Activated T-helper 9 cell treated with anti-CD3 and anti-CD28 coated beads, Interleukin-2, amount 50 U/mL, for 16 hours (primary cell): ENCODE results near the gene TNIP3.
"Not testable (repeated sequence)": the region's sequence is repeated elsewhere in the genome, so short reads cannot be mapped to it uniquely, and the experiment has no call there.

Experiments used
- DNase-seq: peaks from one replicate; pipeline ENCODE4 v3.0.0-alpha.2; 2020; ENCODE audit warnings: low read depth

TNIP3 gene

DNA sequence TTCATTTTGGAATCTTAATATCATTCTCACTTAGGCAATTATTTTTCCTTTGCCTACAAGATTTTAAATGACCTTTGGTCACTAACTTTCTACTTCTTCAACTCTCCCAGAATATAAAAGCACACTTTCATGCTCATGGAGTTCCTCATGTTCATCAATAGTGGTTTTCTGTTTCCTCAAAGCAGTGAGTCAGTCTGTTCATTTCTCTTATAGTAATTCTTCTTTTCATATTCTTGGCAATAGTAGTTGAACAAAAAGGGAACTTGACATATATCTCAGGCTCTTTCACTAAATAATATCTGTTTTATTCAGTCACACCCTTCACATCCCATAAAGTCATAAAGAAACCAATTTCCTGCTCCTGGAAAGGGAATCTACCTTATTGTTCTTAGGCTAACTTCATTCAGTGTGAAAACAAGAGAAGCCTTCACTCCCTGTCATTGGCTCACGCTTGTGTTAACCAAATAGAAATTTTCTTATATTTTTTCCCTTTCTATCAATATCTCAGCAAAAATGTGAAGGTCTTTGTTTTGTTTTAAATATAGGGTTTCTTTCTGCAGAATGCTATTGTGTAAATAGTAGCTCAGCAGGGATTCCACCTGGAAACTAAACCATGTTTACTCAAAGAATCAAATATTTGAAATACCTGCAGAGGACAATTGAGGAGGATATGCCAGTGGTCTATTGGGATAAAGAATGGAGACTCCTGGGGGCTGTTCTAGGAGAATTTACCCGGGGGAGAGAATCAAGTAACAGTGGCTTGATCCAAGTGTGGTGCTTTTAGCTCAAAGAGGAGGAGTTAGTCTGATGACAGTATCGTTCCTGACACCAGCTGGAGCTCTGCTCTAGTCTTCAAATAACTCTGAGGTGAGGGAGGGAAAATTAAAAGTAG is 13.4 kb upstream of the TNIP3 start:
- DNase-seq: no peak

DNA sequence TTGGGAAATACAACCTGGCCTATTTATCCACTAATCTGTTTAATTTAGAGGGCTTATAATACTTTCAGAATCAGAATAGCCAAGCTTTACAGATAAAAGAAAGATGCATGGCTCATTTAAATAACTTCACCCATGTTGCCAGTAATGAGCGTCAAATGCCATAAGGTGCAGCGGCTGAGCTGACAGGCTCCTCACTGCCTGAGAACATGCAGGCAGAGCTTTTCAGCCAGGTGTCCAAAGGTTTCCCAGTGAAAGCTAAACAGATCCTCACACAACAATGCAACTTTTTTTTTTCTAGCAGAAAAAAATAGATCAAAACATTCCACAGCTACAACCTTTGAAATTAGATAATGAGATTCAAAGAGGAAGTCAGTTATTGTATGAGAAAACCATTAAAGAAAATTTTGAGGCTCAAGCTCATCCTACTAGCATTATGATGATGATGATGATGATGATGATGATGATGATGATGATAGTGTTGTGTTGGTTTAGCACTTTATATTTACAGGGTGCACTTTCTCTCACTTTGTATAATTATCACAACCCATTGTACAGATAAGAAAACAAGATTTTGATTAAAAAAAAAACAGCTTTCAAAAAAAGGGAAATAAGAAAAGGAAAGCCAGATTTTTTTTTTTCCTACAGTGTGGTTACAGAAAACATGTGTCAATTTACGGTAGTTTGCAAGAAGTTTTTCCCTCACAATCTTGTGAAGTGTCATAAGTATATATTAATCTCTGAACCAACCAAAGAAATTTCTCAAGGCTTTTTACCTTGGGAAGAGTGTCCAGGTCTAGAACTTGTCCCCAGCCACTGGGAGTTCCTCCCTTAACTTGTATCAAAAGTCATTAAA is 12.2 kb upstream of the TNIP3 start:
- DNase-seq: no peak

DNA sequence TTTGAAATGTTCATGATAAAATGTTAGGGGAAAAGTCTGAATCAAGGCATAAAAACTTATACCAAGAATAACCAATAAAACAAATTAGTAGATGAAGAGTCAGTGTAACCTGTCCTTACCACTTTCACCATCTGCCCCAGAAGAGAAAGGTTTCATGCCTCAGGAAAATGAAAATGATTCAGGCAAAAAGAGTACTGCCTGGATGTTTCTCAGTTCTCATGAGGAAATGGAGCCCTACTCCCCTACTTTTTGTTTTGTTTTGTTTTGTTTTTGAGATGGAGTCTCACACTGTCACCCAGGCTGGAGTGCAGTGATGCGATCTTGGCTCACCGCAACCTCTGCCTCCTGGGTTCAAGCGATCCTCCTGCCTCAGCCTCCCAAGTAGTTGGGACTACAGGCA is 7.4 kb upstream of the TNIP3 start:
- DNase-seq: not testable (repeated sequence)

DNA sequence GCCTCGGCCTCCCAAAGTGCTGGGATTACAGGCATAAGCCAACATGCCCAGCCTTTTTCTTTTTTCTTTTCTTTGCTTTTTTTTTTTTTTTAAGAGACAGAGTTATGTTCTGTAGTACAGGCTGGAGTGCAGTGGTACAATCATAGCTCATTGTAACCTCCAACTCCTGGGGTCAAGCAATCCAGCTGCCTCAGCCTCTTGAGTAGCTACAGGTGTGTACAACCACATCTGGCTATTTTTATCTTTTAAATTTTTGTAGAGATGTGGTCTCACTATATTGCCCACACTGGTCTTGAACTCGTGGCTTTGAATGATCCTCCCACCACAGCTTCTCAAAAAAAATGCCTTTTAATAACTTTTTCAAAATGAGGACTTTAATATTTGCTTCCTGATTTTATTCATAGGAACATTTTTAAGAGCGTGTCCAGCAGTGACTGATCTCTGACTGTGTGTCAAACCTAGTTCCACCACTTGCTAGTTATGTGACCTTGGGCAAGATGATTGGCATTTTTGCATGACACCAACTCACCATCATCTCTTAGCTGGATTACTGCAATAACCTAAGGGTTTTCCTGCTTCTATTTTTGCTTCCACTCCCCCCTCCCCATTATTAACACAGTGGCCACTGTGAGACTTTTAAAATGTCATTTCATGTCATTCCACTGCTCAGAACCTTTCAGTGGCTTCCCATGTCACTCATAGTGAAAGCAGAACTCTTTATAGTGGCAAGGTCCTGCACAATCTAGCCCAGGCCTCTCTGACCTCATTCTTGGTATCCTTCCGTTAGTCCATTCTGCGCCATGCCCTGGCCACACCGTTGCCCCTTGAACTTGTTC is 4.5 kb upstream of the TNIP3 start:
- no peak for DNase-seq

DNA sequence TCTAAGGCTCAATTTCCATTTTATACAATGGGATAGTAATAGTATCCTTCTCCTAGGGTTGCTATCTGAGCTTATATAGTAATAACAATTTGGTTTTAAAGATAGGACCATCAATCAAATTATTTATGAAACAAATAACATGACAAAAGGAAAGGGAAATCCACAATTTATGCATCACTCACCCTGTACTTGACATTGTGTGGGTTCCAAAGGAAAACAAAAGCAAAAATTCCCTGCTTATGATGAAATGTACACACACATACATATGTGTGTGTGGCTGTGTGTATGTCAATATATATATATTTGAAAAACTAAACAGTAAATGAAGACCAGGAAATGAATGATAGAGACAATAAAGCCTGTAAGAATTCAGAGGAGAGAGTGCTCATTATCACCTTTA is 2.9 kb upstream of the TNIP3 start:
- no peak for DNase-seq

DNA sequence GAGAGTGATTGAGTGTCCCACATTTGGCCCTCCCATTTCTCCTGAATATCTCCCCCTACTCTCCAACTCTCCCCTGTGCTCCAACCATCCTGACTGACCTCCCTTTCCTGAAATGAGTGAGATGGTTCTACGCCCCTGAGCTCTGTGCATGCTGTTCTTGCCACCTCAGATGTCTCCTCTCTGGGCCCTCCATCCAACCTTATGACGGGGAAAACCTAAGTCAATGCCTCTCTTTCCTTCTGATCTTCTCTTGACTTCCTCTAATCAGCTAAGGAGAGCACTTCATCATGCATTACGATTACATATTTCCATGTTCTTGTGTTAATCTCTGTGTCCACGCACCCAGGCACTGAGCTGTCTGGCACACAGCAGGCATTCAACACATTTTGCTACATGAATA is 1.1 kb upstream of the TNIP3 start:
- DNase-seq: no peak

DNA sequence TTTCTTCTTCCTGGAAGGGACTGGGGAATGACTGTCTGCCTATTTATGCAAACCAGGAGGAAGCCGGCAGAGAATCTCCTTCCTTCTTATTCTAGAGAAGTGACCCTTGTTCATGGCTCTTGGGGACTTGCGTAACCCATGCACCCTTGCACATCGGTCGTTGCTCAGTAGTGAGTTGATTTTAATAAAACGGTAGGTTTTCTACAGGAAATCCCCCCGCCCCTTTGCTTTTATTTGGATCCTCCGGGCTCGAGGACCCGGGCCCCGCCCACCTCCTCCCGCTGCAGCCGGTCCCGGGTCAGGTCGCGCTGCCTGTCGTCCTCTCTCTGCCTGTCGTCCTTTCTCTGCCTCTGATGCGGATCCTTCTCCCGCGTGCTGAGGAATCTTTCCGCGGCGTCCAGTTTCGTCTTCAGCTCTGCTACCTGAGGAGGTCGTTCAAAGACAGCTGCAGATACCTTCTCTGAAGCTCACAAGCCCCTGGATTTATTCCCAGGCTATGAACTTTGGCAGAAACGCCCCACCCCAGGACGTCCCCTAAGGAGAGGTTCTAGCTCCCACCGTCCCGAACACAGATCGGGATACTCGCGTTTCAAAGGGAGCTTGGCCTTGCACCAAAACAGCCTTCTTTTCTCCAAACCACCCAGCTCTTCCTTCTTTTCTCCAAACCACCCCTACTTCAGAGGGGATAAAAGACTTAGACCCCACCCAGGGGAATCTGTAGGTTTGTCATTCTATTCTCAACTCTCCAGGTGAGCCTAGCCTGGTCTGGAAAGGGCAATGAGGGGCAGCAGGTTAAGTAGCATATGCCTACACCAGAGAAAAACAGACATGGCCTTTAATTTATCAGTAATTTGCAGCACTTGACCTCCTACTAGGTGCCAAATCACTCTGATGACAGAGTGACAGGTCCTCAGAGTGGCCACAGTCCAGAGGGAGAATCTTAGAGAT is 7.0 kb downstream of the TNIP3 start:
- DNase-seq: no peak

DNA sequence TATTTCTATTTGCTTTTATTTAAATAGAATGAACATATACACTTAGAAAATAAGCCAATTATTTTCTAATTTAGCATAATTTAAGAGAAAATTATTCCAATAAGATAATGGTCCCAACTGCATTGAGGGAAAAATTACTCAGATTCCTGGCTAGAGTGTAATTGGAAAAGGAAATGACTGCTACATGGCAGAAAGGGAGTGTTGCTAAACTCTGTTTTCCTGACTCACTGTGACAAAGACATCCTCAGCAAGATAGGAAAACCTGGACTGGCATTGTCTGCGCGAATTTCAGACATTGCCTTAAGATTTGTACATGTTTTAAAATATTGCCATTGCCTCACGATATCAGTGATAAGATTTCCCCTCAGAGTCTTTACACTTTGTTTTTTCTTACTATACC is 8.2 kb downstream of the TNIP3 start:
- DNase-seq: no peak

DNA sequence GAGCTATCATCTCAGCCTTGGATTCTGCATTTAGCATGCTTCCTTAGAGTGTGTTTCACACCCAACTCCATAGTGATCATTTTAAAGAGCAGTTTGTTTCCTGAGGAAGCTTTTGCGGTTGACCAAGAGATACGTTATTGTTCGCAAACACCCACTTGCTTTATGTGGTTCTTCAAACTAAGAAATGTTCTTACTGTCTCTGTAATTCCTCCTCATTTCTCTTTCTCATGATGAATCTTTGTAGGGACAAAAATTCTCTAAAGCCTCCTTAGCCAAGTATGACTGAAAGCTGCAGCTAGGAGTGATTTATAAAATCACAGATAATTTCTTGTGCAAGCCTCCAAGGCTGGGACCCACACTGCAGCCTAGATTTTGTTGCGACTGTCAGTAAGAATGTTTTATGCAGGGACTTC is 10.0 kb downstream of the TNIP3 start:
- no peak for DNase-seq

DNA sequence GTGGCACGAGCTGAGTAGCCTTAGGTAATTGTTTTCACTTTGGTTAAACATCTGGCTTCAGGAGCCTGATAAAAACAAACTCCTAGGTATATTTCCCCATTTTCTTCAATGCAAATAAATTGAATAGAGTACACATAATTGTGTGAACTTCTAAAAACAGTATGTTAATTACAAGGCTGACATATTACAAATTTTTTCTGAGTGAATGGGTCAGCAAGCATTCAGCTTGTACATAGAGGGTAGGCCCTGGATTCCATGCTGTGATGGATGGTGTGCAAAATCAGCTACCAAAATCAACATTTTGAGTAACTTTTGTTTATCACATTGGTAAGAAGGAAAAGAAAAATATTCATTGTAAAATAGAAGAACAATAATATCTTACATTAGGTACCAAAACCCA is 12.2 kb downstream of the TNIP3 start:
- DNase-seq: no peak

DNA sequence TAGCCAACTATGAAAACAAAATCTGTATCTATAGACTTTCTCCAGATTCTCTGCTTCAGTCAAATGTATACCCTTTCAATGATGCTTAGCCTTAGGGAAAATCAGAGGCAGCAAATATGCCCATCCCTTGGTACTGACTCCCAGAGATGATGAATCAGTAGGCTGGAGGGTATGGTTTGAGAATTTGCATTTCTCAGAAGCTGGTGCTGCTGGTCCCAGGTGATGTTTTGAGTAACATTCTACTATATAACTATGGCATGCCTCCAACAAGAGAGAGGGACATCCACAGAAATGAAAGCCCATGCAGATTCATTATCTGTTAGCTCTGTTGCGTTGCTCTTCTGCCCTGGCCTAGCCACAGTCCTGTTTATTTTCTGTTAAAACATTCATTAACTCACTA is 13.6 kb downstream of the TNIP3 start:
- no peak for DNase-seq

DNA sequence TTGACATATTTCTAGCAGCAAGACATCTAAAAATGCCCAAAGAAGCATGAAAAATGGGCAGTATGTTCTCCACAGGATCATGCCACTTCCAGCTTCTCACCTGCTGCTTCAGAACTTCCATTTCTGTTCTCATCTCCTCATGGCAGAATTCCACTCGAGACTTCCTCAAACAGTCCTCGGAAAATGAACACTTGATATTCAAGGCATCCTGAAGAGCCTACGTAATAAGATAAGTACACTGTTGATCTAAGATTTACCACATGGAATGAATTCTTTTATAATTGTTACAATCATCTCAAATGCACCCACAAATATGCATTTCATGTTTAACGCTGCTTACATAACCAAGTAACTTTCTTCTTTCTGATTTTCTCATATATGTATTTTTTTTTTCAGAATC is 14.1 kb downstream of the TNIP3 start:
- no peak for DNase-seq

DNA sequence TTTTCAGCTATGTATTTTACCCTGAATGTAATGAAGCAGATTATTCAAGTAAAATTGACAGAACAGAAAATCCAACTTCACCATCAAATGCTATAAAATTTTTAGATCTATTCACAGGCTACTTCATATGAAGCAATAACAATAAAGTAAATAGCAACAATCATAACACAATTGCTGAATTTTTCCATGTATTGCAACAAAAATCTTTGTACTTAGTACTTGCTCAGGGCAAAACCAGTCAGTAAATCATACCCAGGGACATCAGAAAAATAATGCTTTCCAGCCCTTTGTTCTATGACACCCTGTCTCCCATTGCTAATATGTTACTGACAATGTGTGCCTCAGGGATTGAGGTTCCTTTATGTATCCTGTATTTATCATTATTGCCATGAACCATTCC is 15.5 kb downstream of the TNIP3 start:
- DNase-seq: no peak

DNA sequence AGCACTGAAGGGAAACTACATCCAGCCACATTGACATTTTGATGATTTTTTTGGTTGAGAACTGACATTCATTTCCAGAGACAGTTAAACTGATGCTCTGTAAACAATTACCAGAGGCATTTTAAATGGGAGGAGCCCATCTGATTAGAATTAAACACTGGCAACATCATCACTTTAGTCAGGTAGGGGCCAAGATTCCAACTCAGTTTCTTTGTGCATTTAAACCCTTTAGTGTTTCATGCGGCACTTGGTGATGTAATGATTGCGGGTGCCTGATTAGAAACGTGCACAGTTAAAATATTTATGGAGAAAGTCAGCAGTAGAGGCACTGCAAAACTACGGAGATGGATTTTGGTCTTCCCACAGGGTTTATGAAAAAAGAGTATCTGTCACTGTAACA is 16.1 kb downstream of the TNIP3 start:
- no peak for DNase-seq

DNA sequence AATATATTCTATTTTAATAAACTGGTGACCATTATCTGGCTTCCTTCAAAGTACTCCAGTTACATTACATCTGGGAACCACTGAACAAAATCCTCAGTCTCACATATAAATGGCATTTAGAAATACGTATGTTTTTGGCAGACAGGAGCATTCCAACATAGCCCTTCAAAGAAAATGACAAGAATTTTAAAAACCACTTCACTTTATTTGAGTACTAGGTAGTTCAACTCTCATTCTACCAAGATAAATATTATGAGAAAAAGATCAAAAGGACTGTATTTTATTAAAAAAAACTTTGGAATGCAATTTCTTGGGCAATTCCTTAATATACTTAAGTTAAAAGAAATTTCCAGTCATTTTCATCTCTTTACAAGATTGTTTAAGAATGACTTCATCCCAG is 17.6 kb downstream of the TNIP3 start:
- DNase-seq: no peak

DNA sequence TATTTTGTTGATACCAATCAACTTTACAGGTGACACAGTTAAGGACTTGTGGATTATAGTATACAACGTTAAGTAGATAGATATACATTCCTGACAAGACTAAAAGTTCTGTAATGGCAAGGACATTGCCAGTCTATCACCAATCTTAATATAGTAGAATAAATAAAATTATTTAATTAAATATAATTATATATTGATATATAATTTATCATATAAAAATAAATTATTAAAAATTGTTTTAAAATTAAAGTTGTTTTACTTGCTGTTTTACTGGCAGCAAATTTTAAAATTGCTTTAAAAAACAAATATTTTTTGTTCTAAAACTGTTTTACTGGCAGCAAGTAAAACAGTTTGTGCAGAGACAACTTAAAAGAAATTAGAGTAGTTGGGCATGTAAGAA is 18.7 kb downstream of the TNIP3 start:
- DNase-seq: no peak

DNA sequence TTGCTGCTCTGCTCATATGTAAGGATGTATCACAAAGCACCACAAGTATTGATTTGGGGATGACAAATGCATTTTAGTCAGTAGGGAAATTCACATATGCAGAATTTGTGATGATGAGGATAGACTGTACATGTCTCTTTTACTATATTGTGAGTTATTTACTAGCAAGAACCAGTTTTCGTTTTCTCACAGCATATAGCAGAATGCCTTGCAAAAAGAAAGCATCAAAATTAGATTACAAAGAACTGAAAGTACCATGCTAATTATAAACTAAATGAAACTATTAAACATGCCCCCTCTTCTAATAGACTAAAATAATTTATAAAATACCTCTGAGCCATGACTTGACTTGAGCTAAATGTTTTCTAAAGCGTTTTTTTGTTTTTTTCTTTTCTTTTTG is 20.1 kb downstream of the TNIP3 start:
- DNase-seq: no peak

DNA sequence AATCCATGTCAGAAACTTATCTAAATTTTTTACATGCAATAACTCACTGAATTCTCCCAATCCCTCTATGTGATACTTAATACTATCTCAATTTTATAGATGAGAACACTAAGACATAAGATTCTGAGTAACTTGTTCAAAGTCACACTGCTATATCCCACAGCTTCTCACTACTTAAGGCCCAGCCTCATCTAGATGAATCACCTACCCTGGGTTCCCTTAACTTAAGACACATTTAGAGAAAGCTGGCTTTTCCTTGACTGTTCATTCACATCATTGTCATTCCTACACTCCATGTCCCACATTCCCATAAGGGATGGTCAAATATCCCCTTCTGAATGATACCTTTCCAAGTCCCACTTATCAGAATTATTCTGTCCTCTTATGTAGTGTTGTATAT is 21.0 kb downstream of the TNIP3 start:
- DNase-seq: no peak

DNA sequence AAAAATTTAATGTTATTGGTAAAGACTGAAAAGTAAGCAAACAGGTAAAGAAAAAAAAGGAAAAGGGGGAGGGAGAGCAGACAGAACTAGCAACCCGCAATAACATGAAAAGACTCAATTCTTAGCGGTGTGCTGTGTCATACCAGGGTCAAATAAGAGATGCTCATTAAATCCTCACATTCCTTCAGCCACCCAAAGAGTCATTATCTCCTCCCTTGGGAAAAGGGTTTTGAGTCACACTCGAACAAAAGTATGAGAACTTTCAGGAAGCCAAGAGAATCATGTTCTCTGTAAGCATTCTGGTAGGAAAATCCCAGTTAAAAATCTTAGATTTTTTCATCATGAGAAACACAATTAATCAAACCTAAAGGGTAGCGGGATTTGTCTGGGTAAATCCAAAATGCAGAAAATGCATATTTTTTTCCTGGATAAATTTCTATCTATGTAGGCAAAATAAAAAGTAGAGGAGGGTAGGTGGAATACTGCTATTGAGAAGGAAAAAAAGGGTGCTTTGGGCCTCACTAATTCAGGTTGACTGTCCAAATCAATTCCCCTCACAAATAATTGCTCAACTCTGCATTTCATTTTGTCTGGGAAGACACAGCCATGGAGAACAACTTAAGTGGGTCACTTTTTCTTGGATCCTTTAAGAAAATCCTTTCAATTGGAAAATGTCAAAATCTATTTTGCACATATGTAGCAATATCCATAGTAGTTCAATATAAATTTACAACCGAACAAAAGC is 23.2 kb downstream of the TNIP3 start:
- no peak for DNase-seq

DNA sequence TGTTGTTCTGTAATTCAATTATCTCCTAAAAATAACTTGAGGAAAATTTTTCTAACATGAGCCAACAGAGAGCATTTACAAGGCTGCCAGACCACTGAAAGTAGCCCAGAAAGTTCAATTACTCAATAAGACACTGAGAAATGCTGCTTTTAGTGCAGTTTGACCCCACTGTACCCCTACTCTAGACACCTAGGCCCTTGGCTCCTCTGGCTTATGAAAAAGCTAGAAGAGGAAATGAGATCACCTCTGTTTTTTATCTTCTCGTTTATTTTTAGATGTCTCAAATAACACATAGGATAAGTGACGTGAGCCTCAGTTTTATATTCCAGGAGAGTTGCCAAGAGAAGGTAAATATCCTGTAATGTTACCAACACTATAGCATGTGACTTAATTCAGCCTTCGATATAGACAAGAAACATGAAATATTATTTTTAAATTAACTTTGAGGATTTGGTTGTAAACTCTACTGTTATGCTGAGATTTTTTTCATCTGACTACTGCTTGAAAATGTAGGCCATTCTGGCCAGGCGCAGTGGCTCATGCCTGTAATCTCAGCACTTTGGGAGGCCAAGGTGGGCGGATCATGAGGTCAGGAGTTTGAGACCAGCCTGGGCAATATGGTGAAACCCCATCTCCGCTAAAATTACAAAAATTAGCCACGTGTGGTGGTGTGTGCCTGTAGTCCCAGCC is 24.4 kb downstream of the TNIP3 start:
- no peak for DNase-seq
